Smooth muscle cell (in vitro differentiated cells): ENCODE data around the gene PKNOX2. TPM values are rescaled to one million over a fixed set of nuclear protein-coding genes. Genes with fewer than 3 reads are reported as not detected.

ENCODE experiments used
- DNase-seq: peaks from one replicate; lab custom pipeline; 2025; ENCODE audit not compliant: unreplicated experiment; lab: John Stamatoyannopoulos, UW
- H2AFZ ChIP-seq: fragments of 200-600 bp; sonication (generic); 2 replicates; pipeline ENCODE4 v1.6.0; 2016; ENCODE audit warnings: antibody characterized with exemption, low read depth, mild to moderate bottlenecking
- H3F3A ChIP-seq: fragments of 200-600 bp; sonication (generic); 2 replicates; pipeline ENCODE4 v1.6.0; 2017; ENCODE audit warnings: antibody characterized with exemption, low read depth
- H3K27ac ChIP-seq: fragments of 200-600 bp; sonication (generic); 2 replicates; pipeline ENCODE4 v1.5.1; 2016; ENCODE audit warnings: low read depth, mild to moderate bottlenecking
- H3K27me3 ChIP-seq: fragments of 200-600 bp; sonication (generic); 2 replicates; pipeline ENCODE4 v1.6.1; 2016; ENCODE audit warnings: low read depth, mild to moderate bottlenecking
- H3K36me3 ChIP-seq: fragments of 200-600 bp; sonication (generic); 2 replicates; pipeline ENCODE4 v1.5.1; 2016; ENCODE audit warnings: low read depth
- H3K4me1 ChIP-seq: fragments of 200-600 bp; sonication (generic); 2 replicates; pipeline ENCODE4 v1.5.1; 2016; ENCODE audit warnings: low read depth
- H3K4me2 ChIP-seq: fragments of 200-600 bp; sonication (generic); 2 replicates; pipeline ENCODE4 v1.6.0; 2016; ENCODE audit warnings: mild to moderate bottlenecking
- H3K4me3 ChIP-seq: fragments of 200-600 bp; sonication (generic); 2 replicates; pipeline ENCODE4 v1.5.1; 2016; ENCODE audit warnings: mild to moderate bottlenecking
- H3K79me2 ChIP-seq: fragments of 200-600 bp; sonication (generic); 2 replicates; pipeline ENCODE4 v1.6.0; 2016; ENCODE audit warnings: low read depth, mild to moderate bottlenecking
- H3K9ac ChIP-seq: fragments of 200-600 bp; sonication (generic); 2 replicates; pipeline ENCODE4 v1.6.0; 2016; ENCODE audit warnings: low read depth
- H3K9me3 ChIP-seq: fragments of 200-600 bp; sonication (generic); replicated peaks from 2 replicates; pipeline ENCODE4 v1.5.1; 2016; ENCODE audit warnings: low read depth
- H4K20me1 ChIP-seq: fragments of 200-600 bp; sonication (generic); 2 replicates; pipeline ENCODE4 v1.6.0; 2016; ENCODE audit warnings: low read depth
- CTCF ChIP-seq: fragments of 200-600 bp; sonication (generic); IDR thresholded peaks from 2 replicates; pipeline ENCODE4 v1.5.1; 2017; ENCODE audit warnings: borderline replicate concordance, mild to moderate bottlenecking, antibody characterized with exemption; ENCODE audit not compliant: insufficient read depth, poor library complexity, severe bottlenecking
- WGBS: methylation state at CpG from one replicate; pipeline ENCODE4 v1.1.7; 2016; ENCODE audit warnings: low lambda C conversion rate; 5-methylcytosine and 5-hydroxymethylcytosine counted together
- polyA plus RNA-seq: library from polyadenylated mRNA; unstranded; fragments of >200 nt; fragmentation: Nextera tagmentation; extraction: Ambion mirVana; gene quantifications from 2 replicates; pipeline ENCODE4 v1.2.1, GENCODE V29; 2016
- total RNA-seq: library from RNA; depleted of rRNA; stranded (reverse); fragments of >200 nt; gene quantifications from 2 replicates; pipeline ENCODE4 v1.2.3, GENCODE V29; 2014

PKNOX2 gene
- total and polyA plus RNA-seq, 2 experiments from 2014 or later: 7.2 to 7.9 TPM

DNA sequence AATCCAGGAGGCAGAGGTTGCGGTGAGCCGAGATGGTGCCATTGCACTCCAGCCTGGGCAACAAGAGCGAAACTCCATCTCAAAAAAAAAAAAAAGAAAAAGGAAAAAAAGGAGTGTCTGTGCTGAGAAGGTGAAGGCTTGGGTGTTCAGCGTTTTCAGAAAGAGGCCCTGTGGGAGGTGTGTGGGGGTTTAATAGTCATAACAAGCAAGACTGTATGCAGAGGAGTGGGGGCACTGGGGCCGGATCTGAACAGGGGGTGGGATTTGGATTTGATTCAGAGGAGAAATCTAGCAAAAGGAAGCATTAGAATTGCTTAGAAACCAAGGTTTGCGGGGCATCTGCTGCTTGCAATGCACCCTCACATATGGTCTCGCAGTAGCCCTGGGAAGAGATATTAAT is 195.5 kb downstream of the PKNOX2 start:
- 95% methylated on average over 7 of the region's 7 CpGs for WGBS
- no peak overlapping the region for H3K4me2 ChIP-seq
- H3K9me3 ChIP-seq: no peaks in the 10 kb centered on the region
- no peak for TF ChIP-seq CTCF
- no peaks in the 10 kb centered on the region for H4K20me1 ChIP-seq
- no peak overlapping the region for H3K9ac ChIP-seq
- H3K79me2 ChIP-seq: no peaks in the 10 kb centered on the region
- H3F3A ChIP-seq: peaks cover 5% of the 10 kb centered on the region
- H3K4me3 ChIP-seq: no peak overlapping the region
- H2AFZ ChIP-seq: no peak overlapping the region
- no peaks in the 10 kb centered on the region for H3K27me3 ChIP-seq
- H3K27ac ChIP-seq: no peak overlapping the region
- H3K36me3 ChIP-seq: no peaks in the 10 kb centered on the region
- H3K4me1 ChIP-seq: peaks cover 6% of the 10 kb centered on the region
- no peak for DNase-seq

DNA sequence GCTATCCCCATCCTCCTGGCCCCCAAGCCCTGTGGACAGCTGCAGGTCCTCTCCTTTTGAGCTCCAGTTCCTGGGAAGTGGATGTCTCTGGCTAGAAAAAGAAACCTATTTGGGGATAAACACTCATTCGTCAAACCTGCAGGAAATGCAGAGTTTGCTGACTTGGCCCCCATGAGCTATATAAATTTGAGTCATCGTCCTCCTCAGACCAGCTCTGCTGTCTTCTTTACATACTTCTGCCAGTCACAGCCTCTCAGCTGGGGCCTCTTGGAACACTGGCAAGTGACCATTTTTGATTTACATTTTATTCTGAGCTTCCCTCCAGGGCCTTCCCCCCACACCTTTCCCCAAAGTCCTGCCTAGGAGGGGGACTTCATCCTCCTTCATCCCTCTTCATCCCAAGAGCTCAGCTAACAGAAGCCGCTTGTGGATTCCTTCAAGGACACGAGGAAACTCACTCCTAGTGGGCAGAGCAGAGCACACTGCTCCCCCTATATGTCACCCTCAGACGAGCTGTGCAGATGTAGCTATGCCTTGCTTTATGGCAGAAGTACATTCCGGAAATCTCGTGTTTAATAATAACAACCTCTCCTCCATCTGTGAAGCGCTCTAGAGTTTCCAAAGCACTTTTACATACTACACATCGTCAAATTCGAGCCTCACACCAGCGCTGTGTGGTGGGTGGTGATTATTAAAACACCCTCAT is 199.7 kb downstream of the PKNOX2 start:
- Histone ChIP-seq H3K4me2 (peak overlapping the region; percentile 68), H3K27ac (peak overlapping the region; percentile 59), H3K27me3 (no peaks in the 10 kb centered on the region), H3F3A (peaks cover 5% of the 10 kb centered on the region), H3K4me3 (no peak overlapping the region), H2AFZ (peak overlapping the region; percentile 34), H3K4me1 (no peaks in the 10 kb centered on the region), H3K9me3 (no peaks in the 10 kb centered on the region), H3K79me2 (no peaks in the 10 kb centered on the region), H3K36me3 (no peaks in the 10 kb centered on the region), H4K20me1 (no peaks in the 10 kb centered on the region), H3K9ac (peak overlapping the region; percentile 27)
- peak; percentile 15 for TF ChIP-seq CTCF
- 57% methylated on average over 11 of the region's 11 CpGs for WGBS
- DNase-seq: no peak

GRCh38 chr11:125365196-125365931 is 200.8 kb downstream of the PKNOX2 start:
- TF ChIP-seq CTCF: no peak
- no peak overlapping the region for H3K27ac ChIP-seq
- H4K20me1 ChIP-seq: no peaks in the 10 kb centered on the region
- H3K4me2 ChIP-seq: no peak overlapping the region
- H3K9ac ChIP-seq: no peak overlapping the region
- H3F3A ChIP-seq: peaks cover 5% of the 10 kb centered on the region
- DNase-seq: no peak
- no peaks in the 10 kb centered on the region for H3K79me2 ChIP-seq
- H2AFZ ChIP-seq: no peak overlapping the region
- H3K4me1 ChIP-seq: peaks cover 4% of the 10 kb centered on the region
- H3K9me3 ChIP-seq: no peaks in the 10 kb centered on the region
- 92% methylated on average over 7 of the region's 7 CpGs for WGBS
- no peaks in the 10 kb centered on the region for H3K27me3 ChIP-seq
- H3K4me3 ChIP-seq: no peak overlapping the region
- H3K36me3 ChIP-seq: no peaks in the 10 kb centered on the region
